Panc1 (cell line): ENCODE results near the gene EVC. TPM values are rescaled to one million over a fixed set of nuclear protein-coding genes. Genes with fewer than 3 reads are reported as not detected.

ENCODE experiments used
- ATAC-seq: fragments of 200-7000 bp; cut with Tn5 transposase; 2 replicates; pipeline ENCODE4 v1.9.1; 2020; ENCODE audit warnings: mild to moderate bottlenecking, moderate library complexity
- BruUV-seq: library from RNA; stranded (reverse); fragments of 400-500 nt; replicated peaks from 2 replicates; lab custom pipeline; 2021; lab: Mats Ljungman, UMichigan
- CTCF ChIA-PET: fragments of 300-600 bp; sonication (Branson Sonifier 250); formaldehyde crosslinking; loops from one replicate; lab custom pipeline; 2022; ENCODE audit warnings: antibody characterized with exemption; lab: Charles Lee
- POLR2A ChIA-PET: fragments of 300-600 bp; sonication (Branson Sonifier 250); formaldehyde crosslinking; loops from one replicate; lab custom pipeline; 2022; ENCODE audit warnings: antibody characterized with exemption; lab: Charles Lee
- DNase-seq: peaks from one replicate; pipeline ENCODE4 v3.0.0-alpha.2; 2010; ENCODE audit warnings: low read depth, low spot score
- H3K27ac ChIP-seq: 2 replicates; pipeline ENCODE4 v1.5.1; 2011; ENCODE audit warnings: mild to moderate bottlenecking, low read length, inconsistent platforms
- H3K27me3 ChIP-seq: fragments of 200-500 bp; sonication (Bioruptor generic); 2 replicates; pipeline ENCODE4 v1.6.0; 2014; ENCODE audit warnings: low read length, inconsistent platforms; ENCODE audit not compliant: control insufficient read depth, insufficient read depth
- H3K36me3 ChIP-seq: fragments of 200-500 bp; sonication (Bioruptor generic); 2 replicates; pipeline ENCODE4 v1.5.1; 2014; ENCODE audit warnings: inconsistent platforms, mild to moderate bottlenecking, low read length, moderate library complexity; ENCODE audit not compliant: control insufficient read depth, insufficient read depth
- H3K4me1 ChIP-seq: 2 replicates; pipeline ENCODE4 v1.5.1; 2011; ENCODE audit warnings: inconsistent platforms, mild to moderate bottlenecking, low read length, moderate library complexity; ENCODE audit not compliant: control insufficient read depth, insufficient read depth
- H3K4me3 ChIP-seq, 2 experiments: 2 replicates each; pipeline ENCODE4 v1.5.1; 2011 to 2012; ENCODE audit warnings: low read depth in 2 of 2, low read length in 2 of 2, mild to moderate bottlenecking in 2 of 2, inconsistent platforms in 1 of 2, moderate library complexity in 1 of 2
- H3K9me3 ChIP-seq: fragments of 200-500 bp; sonication (Bioruptor generic); 2 replicates; pipeline ENCODE4 v1.5.1; 2014; ENCODE audit warnings: low read depth, mild to moderate bottlenecking, inconsistent platforms, low read length, moderate library complexity; ENCODE audit not compliant: control insufficient read depth, insufficient read depth
- CTCF ChIP-seq: fragments of 450-650 bp; IDR thresholded peaks from 2 replicates; pipeline ENCODE4 v1.5.1; 2017; ENCODE audit warnings: mild to moderate bottlenecking
- POLR2AphosphoS5 ChIP-seq: IDR thresholded peaks from 2 replicates; pipeline ENCODE4 v1.6.1; 2012; ENCODE audit warnings: mild to moderate bottlenecking, low read depth, low read length, moderate library complexity
- REST ChIP-seq, 2 experiments: IDR thresholded peaks; 2 replicates each; pipeline ENCODE4 v1.6.1; 2011 to 2012; ENCODE audit warnings: low read depth in 2 of 2, control low read depth in 1 of 2, low read length in 1 of 2, mild to moderate bottlenecking in 1 of 2, moderate library complexity in 1 of 2; ENCODE audit not compliant: insufficient read depth in 1 of 2
- SIN3A ChIP-seq: IDR thresholded peaks from 2 replicates; pipeline ENCODE4 v1.6.1; 2012; ENCODE audit warnings: low read depth, mild to moderate bottlenecking, low read length, moderate library complexity, borderline replicate concordance; ENCODE audit not compliant: insufficient read depth
- TCF7L2 ChIP-seq: IDR thresholded peaks from 2 replicates; pipeline ENCODE4 v1.6.1; 2011; ENCODE audit warnings: mild to moderate bottlenecking, low read depth, low read length, inconsistent platforms
- in situ Hi-C: cut with HindIII; loops from 2 replicates; pipeline ENCODE4 v1.10.0; 2016; ENCODE audit warnings: low sequenced_read_pairs, low pct_unique_long_range_greater_than_20kb
- intact Hi-C: fragments of 100-400 bp; cut with micrococcal nuclease; formaldehyde crosslinking; loops from one replicate; pipeline ENCODE4 v1.10.0; 2022; ENCODE audit not compliant: unreplicated experiment
- total RNA-seq: library from RNA; stranded (reverse); gene quantifications from one replicate; pipeline ENCODE4 v1.2.1, GENCODE V29; 2021; ENCODE audit not compliant: unreplicated experiment

The EVC gene
- total RNA-seq, 1 experiment from 2014 or later = 12.1 TPM

- no peaks in the 10 kb centered on the region for H3K27me3 ChIP-seq
- ChIA-PET CTCF (no interaction called here), POLR2A (no interaction called here)
- intact Hi-C loops = no loop called here
- no peaks in the 10 kb centered on the region for H3K9me3 ChIP-seq
- in situ Hi-C loops = no loop called here
- TF ChIP-seq TCF7L2 (no peak), SIN3A (no peak), CTCF (no peak)
- BruUV-seq = no TSS peak
- H3K4me1 ChIP-seq = no peaks in the 10 kb centered on the region
- H3K4me3 ChIP-seq = no peak overlapping the region
- ATAC-seq = no peak
- H3K36me3 ChIP-seq = no peaks in the 10 kb centered on the region
- no peak overlapping the region for H3K27ac ChIP-seq
- DNase-seq = no peak
Measured at GRCh38 chr4:5760246-5760645, 49.2 kb downstream of the EVC start.

GRCh38 chr4:5760936-5761480 lies 50.0 kb downstream of the EVC start:
- CTCF ChIA-PET = no interaction called here

More at GRCh38 chr4:5760936-5761480, 50.0 kb downstream of the EVC start:
- POLR2A ChIA-PET = no interaction called here
- no peak overlapping the region for H3K27ac ChIP-seq
- H3K27me3 ChIP-seq = no peaks in the 10 kb centered on the region
- no peaks in the 10 kb centered on the region for H3K9me3 ChIP-seq
- in situ Hi-C loops (no loop called here), intact Hi-C loops (no loop called here)
- no peak for DNase-seq
- no peaks in the 10 kb centered on the region for H3K4me1 ChIP-seq
- H3K4me3 ChIP-seq = no peak overlapping the region
- BruUV-seq = no TSS peak
- TF ChIP-seq TCF7L2 = no peak
- TF ChIP-seq REST (IDR thresholded peaks at IDR 0.05; ENCODE audit: insufficient read depth in 1 of 2, low read depth in 2 of 2, low read length in 1 of 2) = no peak
- no peak for TF ChIP-seq SIN3A
- TF ChIP-seq CTCF = no peak
- TF ChIP-seq POLR2AphosphoS5 = no peak
- no peaks in the 10 kb centered on the region for H3K36me3 ChIP-seq
- ATAC-seq = no peak
